ENCODE data around the gene USHBP1. TPM values are rescaled to one million over a fixed set of nuclear protein-coding genes. Genes with fewer than 3 reads are reported as not detected.
A peak's percentile ranks its signal among the peaks of the same experiment; 100 is the strongest.

USHBP1 gene
- total and polyA plus RNA-seq, 2 of the 13 experiments (the other 11 are each of a cell fraction or from before 2014, with no cell fraction given): 0.15 to 1.5 TPM

DNA sequence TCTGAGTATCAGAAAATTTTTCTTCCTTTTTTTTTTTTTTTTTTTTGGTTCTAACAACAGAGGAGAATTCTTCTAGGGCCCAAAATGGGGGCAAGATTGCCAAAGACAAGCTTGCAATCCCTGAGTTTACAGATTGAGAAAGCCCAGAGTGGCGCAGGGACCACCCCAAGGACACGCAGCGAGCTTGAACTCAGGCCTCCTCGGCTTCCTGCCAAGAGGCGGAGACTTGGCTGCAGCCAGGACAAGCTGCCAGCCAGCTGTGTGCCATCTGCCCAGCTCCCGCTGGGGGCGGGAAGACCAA lies 40.6 kb upstream of the USHBP1 start (continued):
- TF ChIP-seq, protein P1, sequence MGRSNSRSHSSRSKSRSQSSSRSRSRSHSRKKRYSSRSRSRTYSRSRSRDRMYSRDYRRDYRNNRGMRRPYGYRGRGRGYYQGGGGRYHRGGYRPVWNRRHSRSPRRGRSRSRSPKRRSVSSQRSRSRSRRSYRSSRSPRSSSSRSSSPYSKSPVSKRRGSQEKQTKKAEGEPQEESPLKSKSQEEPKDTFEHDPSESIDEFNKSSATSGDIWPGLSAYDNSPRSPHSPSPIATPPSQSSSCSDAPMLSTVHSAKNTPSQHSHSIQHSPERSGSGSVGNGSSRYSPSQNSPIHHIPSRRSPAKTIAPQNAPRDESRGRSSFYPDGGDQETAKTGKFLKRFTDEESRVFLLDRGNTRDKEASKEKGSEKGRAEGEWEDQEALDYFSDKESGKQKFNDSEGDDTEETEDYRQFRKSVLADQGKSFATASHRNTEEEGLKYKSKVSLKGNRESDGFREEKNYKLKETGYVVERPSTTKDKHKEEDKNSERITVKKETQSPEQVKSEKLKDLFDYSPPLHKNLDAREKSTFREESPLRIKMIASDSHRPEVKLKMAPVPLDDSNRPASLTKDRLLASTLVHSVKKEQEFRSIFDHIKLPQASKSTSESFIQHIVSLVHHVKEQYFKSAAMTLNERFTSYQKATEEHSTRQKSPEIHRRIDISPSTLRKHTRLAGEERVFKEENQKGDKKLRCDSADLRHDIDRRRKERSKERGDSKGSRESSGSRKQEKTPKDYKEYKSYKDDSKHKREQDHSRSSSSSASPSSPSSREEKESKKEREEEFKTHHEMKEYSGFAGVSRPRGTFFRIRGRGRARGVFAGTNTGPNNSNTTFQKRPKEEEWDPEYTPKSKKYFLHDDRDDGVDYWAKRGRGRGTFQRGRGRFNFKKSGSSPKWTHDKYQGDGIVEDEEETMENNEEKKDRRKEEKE (IDR thresholded peaks at IDR 0.05): no peak
- TF ChIP-seq, protein P2, sequence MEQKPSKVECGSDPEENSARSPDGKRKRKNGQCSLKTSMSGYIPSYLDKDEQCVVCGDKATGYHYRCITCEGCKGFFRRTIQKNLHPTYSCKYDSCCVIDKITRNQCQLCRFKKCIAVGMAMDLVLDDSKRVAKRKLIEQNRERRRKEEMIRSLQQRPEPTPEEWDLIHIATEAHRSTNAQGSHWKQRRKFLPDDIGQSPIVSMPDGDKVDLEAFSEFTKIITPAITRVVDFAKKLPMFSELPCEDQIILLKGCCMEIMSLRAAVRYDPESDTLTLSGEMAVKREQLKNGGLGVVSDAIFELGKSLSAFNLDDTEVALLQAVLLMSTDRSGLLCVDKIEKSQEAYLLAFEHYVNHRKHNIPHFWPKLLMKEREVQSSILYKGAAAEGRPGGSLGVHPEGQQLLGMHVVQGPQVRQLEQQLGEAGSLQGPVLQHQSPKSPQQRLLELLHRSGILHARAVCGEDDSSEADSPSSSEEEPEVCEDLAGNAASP (CRISPR knock-in tag; IDR thresholded peaks at IDR 0.05; ENCODE audit: borderline replicate concordance): no peak
- TF ChIP-seq, protein P3, sequence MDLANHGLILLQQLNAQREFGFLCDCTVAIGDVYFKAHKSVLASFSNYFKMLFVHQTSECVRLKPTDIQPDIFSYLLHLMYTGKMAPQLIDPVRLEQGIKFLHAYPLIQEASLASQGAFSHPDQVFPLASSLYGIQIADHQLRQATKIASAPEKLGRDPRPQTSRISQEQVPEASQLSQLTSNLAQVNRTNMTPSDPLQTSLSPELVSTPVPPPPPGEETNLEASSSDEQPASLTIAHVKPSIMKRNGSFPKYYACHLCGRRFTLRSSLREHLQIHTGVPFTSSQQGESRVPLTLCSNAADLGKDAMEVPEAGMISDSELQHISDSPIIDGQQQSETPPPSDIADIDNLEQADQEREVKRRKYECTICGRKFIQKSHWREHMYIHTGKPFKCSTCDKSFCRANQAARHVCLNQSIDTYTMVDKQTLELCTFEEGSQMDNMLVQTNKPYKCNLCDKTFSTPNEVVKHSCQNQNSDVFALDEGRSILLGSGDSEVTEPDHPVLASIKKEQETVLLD (CRISPR knock-in tag; IDR thresholded peaks at IDR 0.05; ENCODE audit: low read depth): peak; percentile 18; the same call in 1 of the 2 replicates
- TF ChIP-seq ZNF720 (CRISPR knock-in tag; IDR thresholded peaks at IDR 0.05) (no peak), BHLHE40 (IDR thresholded peaks at IDR 0.05; ENCODE audit: low read length) (peak; percentile 8; the same call in 1 of the 2 replicates), CCDC6 (CRISPR knock-in tag; IDR thresholded peaks at IDR 0.05) (no peak), PHF20 (CRISPR knock-in tag; IDR thresholded peaks at IDR 0.05) (no peak), MTF2 (CRISPR knock-in tag; IDR thresholded peaks at IDR 0.05; ENCODE audit: borderline replicate concordance) (no peak), SMARCC2 (IDR thresholded peaks at IDR 0.05) (no peak), FIP1L1 (IDR thresholded peaks at IDR 0.05; ENCODE audit: borderline replicate concordance, insufficient read depth, low read depth, low read length) (no peak), SP5 (CRISPR knock-in tag; IDR thresholded peaks at IDR 0.05; ENCODE audit: borderline replicate concordance, low read depth) (peak; percentile 89), ZNF761 (CRISPR knock-in tag; conservative IDR thresholded peaks at IDR 0.05) (no peak), SCMH1 (CRISPR knock-in tag; IDR thresholded peaks at IDR 0.05; ENCODE audit: borderline replicate concordance) (no peak), SP4 (CRISPR knock-in tag; IDR thresholded peaks at IDR 0.05) (no peak)
- TF ChIP-seq, protein P4, sequence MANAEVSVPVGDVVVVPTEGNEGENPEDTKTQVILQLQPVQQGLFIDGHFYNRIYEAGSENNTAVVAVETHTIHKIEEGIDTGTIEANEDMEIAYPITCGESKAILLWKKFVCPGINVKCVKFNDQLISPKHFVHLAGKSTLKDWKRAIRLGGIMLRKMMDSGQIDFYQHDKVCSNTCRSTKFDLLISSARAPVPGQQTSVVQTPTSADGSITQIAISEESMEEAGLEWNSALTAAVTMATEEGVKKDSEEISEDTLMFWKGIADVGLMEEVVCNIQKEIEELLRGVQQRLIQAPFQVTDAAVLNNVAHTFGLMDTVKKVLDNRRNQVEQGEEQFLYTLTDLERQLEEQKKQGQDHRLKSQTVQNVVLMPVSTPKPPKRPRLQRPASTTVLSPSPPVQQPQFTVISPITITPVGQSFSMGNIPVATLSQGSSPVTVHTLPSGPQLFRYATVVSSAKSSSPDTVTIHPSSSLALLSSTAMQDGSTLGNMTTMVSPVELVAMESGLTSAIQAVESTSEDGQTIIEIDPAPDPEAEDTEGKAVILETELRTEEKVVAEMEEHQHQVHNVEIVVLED (CRISPR knock-in tag; IDR thresholded peaks at IDR 0.05; ENCODE audit: borderline replicate concordance): no peak
- TF ChIP-seq, protein P5, sequence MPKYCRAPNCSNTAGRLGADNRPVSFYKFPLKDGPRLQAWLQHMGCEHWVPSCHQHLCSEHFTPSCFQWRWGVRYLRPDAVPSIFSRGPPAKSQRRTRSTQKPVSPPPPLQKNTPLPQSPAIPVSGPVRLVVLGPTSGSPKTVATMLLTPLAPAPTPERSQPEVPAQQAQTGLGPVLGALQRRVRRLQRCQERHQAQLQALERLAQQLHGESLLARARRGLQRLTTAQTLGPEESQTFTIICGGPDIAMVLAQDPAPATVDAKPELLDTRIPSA (CRISPR knock-in tag; IDR thresholded peaks at IDR 0.05; ENCODE audit: borderline replicate concordance): no peak
- TF ChIP-seq, protein P6, sequence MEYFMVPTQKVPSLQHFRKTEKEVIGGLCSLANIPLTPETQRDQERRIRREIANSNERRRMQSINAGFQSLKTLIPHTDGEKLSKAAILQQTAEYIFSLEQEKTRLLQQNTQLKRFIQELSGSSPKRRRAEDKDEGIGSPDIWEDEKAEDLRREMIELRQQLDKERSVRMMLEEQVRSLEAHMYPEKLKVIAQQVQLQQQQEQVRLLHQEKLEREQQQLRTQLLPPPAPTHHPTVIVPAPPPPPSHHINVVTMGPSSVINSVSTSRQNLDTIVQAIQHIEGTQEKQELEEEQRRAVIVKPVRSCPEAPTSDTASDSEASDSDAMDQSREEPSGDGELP (IDR thresholded peaks at IDR 0.05; ENCODE audit: borderline replicate concordance, low read depth): no peak
- TF ChIP-seq, protein P7, sequence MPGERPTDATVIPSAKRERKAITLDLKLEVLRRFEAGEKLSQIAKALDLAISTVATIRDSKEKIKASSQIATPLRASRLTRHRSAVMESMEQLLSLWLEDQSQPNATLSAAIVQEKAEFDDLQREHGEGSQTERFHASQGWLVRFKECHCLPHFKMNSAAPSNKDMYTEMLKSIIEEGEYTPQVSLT (CRISPR knock-in tag; IDR thresholded peaks at IDR 0.05; ENCODE audit: borderline replicate concordance, low read depth): no peak
- TF ChIP-seq, protein P8, sequence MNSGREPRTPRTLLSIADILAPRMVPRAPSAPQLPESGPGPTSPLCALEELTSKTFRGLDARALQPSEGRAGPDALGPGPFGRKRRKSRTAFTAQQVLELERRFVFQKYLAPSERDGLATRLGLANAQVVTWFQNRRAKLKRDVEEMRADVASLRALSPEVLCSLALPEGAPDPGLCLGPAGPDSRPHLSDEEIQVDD (CRISPR knock-in tag; IDR thresholded peaks at IDR 0.05; ENCODE audit: borderline replicate concordance): no peak

Measured in HepG2 (cell line).